ENCODE results near the gene FRRS1.

FRRS1 gene

DNA sequence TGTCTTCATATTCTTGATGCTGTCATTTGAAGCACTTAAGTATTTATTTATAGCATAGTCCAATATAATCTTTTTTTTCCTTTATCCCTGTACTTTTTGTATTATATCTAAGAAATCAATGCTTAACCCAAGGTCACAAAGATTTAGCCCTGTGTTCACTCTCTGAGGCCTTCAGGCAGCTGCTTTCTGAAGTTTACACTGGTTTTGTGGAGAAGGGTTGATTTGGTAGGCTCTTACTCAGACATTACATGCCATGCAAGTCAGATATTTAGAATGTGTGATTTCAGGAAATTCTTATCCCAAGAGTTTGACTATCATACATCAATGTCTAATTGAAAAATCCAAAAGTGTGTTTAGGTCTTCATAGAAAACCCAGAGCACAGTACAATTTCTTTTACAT lies 64.2 kb downstream of the FRRS1 start:
- peaks cover 0 to 1% (median 0%) of the 10 kb centered on the region in 5 experiments for H3K9me3 ChIP-seq (ENCODE audit: control extremely low read depth in 1 of 5, control insufficient read depth in 4 of 5, insufficient read depth in 2 of 5, low read depth in 1 of 5, low read length in 4 of 5)
- H3K36me3 ChIP-seq (ENCODE audit: control insufficient read depth in 4 of 4, insufficient read depth in 4 of 4, low read length in 3 of 4): no peaks in the 10 kb centered on the region
- no peak for DNase-seq
- no peaks in the 10 kb centered on the region for H3K27me3 ChIP-seq (replicated peaks in 2 of 5; ENCODE audit: control insufficient read depth in 4 of 5, insufficient read depth in 5 of 5, low read length in 4 of 5)
- H3K4me1 ChIP-seq (ENCODE audit: control extremely low read depth in 1 of 4, control insufficient read depth in 4 of 4, insufficient read depth in 4 of 4, low read length in 3 of 4): no peaks in the 10 kb centered on the region
- ChIA-PET CTCF (no interaction called here), POLR2A (no interaction called here)
- H3K27ac ChIP-seq (ENCODE audit: insufficient read depth in 1 of 2, low read depth in 1 of 2, low read length in 2 of 2, poor library complexity in 1 of 2, severe bottlenecking in 2 of 2): no peak overlapping the region
- H3K4me3 ChIP-seq (ENCODE audit: control insufficient read depth in 1 of 7, extremely low read depth in 1 of 7, insufficient read depth in 4 of 7, low read depth in 2 of 7, low read length in 6 of 7): no peak overlapping the region

DNA sequence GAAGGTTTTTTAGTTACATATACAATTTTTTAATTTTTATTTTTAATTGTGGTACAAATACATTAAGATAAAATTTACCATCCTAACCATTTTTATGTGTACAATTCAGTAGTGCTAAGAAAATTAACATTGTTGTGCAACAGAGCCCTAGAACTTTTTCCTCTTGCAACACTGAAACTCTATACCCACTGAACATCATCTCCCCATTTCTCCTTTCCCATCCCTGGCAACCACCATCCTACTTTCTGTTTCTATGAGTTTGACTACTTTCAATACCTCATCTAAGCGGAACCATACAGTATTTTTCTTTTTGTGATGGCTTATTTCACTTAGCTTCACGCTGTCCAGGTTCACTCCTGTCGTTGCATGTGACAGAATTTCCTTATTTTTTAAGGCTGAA lies 66.4 kb downstream of the FRRS1 start:
- H3K36me3 ChIP-seq (ENCODE audit: control insufficient read depth in 4 of 4, insufficient read depth in 4 of 4, low read length in 3 of 4): no peaks in the 10 kb centered on the region
- peaks cover 0 to 1% (median 0%) of the 10 kb centered on the region in 5 experiments for H3K9me3 ChIP-seq (ENCODE audit: control extremely low read depth in 1 of 5, control insufficient read depth in 4 of 5, insufficient read depth in 2 of 5, low read depth in 1 of 5, low read length in 4 of 5)
- no peak for DNase-seq
- H3K27me3 ChIP-seq (replicated peaks in 2 of 5; ENCODE audit: control insufficient read depth in 4 of 5, insufficient read depth in 5 of 5, low read length in 4 of 5): peaks cover 0 to 4% (median 0%) of the 10 kb centered on the region in 5 experiments
- ChIA-PET POLR2A (no interaction called here), CTCF (no interaction called here)
- H3K4me1 ChIP-seq (ENCODE audit: control extremely low read depth in 1 of 4, control insufficient read depth in 4 of 4, insufficient read depth in 4 of 4, low read length in 3 of 4): no peaks in the 10 kb centered on the region
- 100% methylated on average over 1 of the region's 3 CpGs for WGBS (ENCODE audit: insufficient coverage)
- no peak overlapping the region for H3K27ac ChIP-seq (ENCODE audit: insufficient read depth in 1 of 2, low read depth in 1 of 2, low read length in 2 of 2, poor library complexity in 1 of 2, severe bottlenecking in 2 of 2)
- H3K4me3 ChIP-seq (ENCODE audit: control insufficient read depth in 1 of 7, extremely low read depth in 1 of 7, insufficient read depth in 4 of 7, low read depth in 2 of 7, low read length in 6 of 7): no peak overlapping the region

DNA sequence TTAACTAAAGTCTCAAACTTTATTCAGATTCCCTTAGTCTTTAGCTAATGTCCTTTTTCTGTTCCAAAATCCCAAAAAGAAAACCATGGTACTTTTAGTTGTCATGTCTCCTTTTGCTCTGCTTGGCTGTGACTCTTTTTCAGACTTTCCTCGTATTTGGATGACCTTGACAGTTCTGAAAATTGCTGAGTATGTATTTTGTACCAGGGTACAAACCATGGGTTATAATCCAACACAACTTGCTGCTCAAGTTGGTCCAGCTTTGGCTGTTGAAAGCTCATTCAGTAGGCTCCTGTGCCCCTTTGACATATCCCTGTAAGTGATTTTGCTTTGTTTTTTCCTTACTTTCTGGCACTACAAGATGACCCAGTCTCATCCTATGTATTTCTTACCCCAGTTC lies 68.9 kb downstream of the FRRS1 start:
- ChIA-PET CTCF (interaction anchor here (0.6 to 1.2 kb wide), 2 partner anchors 14 to 513 kb away, joined by 3 read pairs; no protein-coding TSS in a partner anchor), POLR2A (no interaction called here)

DNA sequence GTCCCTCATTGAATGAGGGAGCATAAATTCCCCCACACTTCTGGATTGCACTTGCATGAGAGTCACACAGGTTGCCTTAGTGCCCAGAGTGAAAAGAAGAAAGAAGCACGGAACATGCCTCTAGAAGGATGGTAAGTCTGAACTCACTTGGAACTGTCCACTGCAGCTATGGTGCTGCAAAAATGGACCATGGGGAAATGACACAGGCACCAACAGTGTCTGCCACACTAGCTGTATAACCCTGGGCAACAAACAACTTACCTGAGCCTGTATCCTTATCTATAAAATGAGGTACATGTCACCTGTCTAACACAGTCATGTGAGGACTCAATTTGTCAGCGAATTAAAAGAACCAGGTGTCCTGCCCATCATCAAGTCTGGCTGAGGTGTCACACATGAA lies 69.8 kb downstream of the FRRS1 start:
- POLR2A ChIA-PET: no interaction called here

More for the DNA sequence above, 68.9 kb downstream of the FRRS1 start:
- Histone ChIP-seq H3K4me1 (ENCODE audit: control extremely low read depth in 1 of 4, control insufficient read depth in 4 of 4, insufficient read depth in 4 of 4, low read length in 3 of 4) (no peaks in the 10 kb centered on the region), H3K9me3 (ENCODE audit: control extremely low read depth in 1 of 5, control insufficient read depth in 4 of 5, insufficient read depth in 2 of 5, low read depth in 1 of 5, low read length in 4 of 5) (peaks cover 0 to 1% (median 0%) of the 10 kb centered on the region in 5 experiments), H3K36me3 (ENCODE audit: control insufficient read depth in 4 of 4, insufficient read depth in 4 of 4, low read length in 3 of 4) (no peaks in the 10 kb centered on the region), H3K27ac (ENCODE audit: insufficient read depth in 1 of 2, low read depth in 1 of 2, low read length in 2 of 2, poor library complexity in 1 of 2, severe bottlenecking in 2 of 2) (no peak overlapping the region), H3K27me3 (replicated peaks in 2 of 5; ENCODE audit: control insufficient read depth in 4 of 5, insufficient read depth in 5 of 5, low read length in 4 of 5) (peaks cover 0 to 4% (median 0%) of the 10 kb centered on the region in 5 experiments), H3K4me3 (ENCODE audit: control insufficient read depth in 1 of 7, extremely low read depth in 1 of 7, insufficient read depth in 4 of 7, low read depth in 2 of 7, low read length in 6 of 7) (no peak overlapping the region)
- 83% methylated on average over 1 of the region's 1 CpG for WGBS (ENCODE audit: insufficient coverage)
- DNase-seq: no peak

DNA sequence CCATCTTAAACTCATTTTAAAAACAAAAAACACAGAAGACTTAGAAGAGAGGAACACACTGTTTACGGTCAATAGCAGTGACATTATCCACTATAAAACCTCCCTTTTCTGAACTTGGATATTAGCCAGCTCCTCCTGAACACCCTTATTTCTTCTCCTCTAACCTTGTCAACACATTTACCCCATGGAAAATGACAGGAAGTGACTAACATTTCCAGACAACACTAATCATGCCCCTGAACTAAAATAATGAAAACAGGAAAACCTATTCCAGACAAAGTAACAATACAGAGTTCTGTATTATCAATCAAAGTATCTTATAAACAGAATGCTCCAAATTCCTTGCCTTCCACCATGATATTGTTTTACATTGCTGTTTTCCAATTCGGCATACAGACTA lies 75.3 kb downstream of the FRRS1 start:
- ChIA-PET POLR2A (interaction anchor here (0.6 kb wide), 1 partner anchor 739 kb away, joined by 3 read pairs; no protein-coding TSS in a partner anchor), CTCF (interaction anchor here (1.2 to 2.3 kb wide), 2 partner anchors 10 to 16 kb away, joined by 5 read pairs; no protein-coding TSS in a partner anchor)
- 92% methylated on average over 1 of the region's 2 CpGs for WGBS (ENCODE audit: insufficient coverage)
- no peak for DNase-seq
- no peaks in the 10 kb centered on the region for H3K36me3 ChIP-seq (ENCODE audit: control insufficient read depth in 4 of 4, insufficient read depth in 4 of 4, low read length in 3 of 4)
- no peak overlapping the region for H3K4me3 ChIP-seq (ENCODE audit: control insufficient read depth in 1 of 7, extremely low read depth in 1 of 7, insufficient read depth in 4 of 7, low read depth in 2 of 7, low read length in 6 of 7)
- no peaks in the 10 kb centered on the region for H3K27me3 ChIP-seq (replicated peaks in 2 of 5; ENCODE audit: control insufficient read depth in 4 of 5, insufficient read depth in 5 of 5, low read length in 4 of 5)
- H3K4me1 ChIP-seq (ENCODE audit: control extremely low read depth in 1 of 4, control insufficient read depth in 4 of 4, insufficient read depth in 4 of 4, low read length in 3 of 4): no peaks in the 10 kb centered on the region
- no peaks in the 10 kb centered on the region for H3K9me3 ChIP-seq (ENCODE audit: control extremely low read depth in 1 of 5, control insufficient read depth in 4 of 5, insufficient read depth in 2 of 5, low read depth in 1 of 5, low read length in 4 of 5)
- H3K27ac ChIP-seq (ENCODE audit: insufficient read depth in 1 of 2, low read depth in 1 of 2, low read length in 2 of 2, poor library complexity in 1 of 2, severe bottlenecking in 2 of 2): no peak overlapping the region

More for the DNA sequence above, 69.8 kb downstream of the FRRS1 start:
- CTCF ChIA-PET: interaction anchor here (2.0 kb wide), 1 partner anchor 11 kb away, joined by 7 read pairs; no protein-coding TSS in a partner anchor
- H3K4me3 ChIP-seq (ENCODE audit: control insufficient read depth in 1 of 7, extremely low read depth in 1 of 7, insufficient read depth in 4 of 7, low read depth in 2 of 7, low read length in 6 of 7): no peak overlapping the region
- no peak overlapping the region for H3K27ac ChIP-seq (ENCODE audit: insufficient read depth in 1 of 2, low read depth in 1 of 2, low read length in 2 of 2, poor library complexity in 1 of 2, severe bottlenecking in 2 of 2)
- H3K36me3 ChIP-seq (ENCODE audit: control insufficient read depth in 4 of 4, insufficient read depth in 4 of 4, low read length in 3 of 4): no peaks in the 10 kb centered on the region
- WGBS (ENCODE audit: insufficient coverage): 83% methylated on average over 1 of the region's 2 CpGs
- H3K27me3 ChIP-seq (replicated peaks in 2 of 5; ENCODE audit: control insufficient read depth in 4 of 5, insufficient read depth in 5 of 5, low read length in 4 of 5): peaks cover 0 to 4% (median 0%) of the 10 kb centered on the region in 5 experiments
- H3K9me3 ChIP-seq (ENCODE audit: control extremely low read depth in 1 of 5, control insufficient read depth in 4 of 5, insufficient read depth in 2 of 5, low read depth in 1 of 5, low read length in 4 of 5): peaks cover 0 to 1% (median 0%) of the 10 kb centered on the region in 5 experiments
- DNase-seq: no peak
- H3K4me1 ChIP-seq (ENCODE audit: control extremely low read depth in 1 of 4, control insufficient read depth in 4 of 4, insufficient read depth in 4 of 4, low read length in 3 of 4): no peaks in the 10 kb centered on the region

DNA sequence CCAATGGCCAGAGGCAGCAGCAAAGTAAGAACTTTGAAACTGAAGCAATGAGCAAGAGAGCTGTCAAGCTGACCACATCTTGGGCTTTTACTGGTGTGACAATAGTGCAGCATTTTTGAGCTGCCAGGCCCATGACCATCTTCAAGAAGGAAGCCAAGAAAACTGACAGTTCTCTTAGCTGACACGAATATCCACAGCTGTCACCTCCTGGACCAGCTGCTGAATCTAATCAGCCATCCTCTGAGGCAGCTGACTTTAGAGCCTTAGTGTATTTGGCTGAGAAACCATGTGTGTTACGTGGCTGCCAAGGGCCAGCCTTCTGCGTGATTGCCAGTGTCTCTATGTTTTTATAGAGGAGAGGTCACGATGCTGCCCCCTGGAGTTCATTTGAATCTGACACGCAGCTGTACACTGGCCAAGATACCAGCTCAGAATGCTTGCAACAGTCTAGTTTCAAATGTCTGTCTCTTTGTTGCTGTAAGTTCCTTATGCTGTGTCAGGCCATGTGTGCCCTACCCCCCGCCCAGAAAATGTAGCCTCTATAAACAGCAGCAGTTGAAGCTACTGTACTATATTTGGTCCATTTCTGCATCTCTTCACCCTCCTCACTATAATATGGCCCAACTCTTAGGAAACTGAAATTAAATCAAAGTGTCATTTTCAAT lies 80.8 kb downstream of the FRRS1 start:
- no peak overlapping the region for H3K4me3 ChIP-seq (ENCODE audit: control insufficient read depth in 1 of 7, extremely low read depth in 1 of 7, insufficient read depth in 4 of 7, low read depth in 2 of 7, low read length in 6 of 7)
- H3K27ac ChIP-seq (ENCODE audit: insufficient read depth in 1 of 2, low read depth in 1 of 2, low read length in 2 of 2, poor library complexity in 1 of 2, severe bottlenecking in 2 of 2): no peak overlapping the region
- ChIA-PET CTCF (interaction anchor here (0.6 to 2.2 kb wide), 4 partner anchors 10 to 41 kb away, joined by 3 to 7 read pairs (median 5); no protein-coding TSS in a partner anchor), POLR2A (no interaction called here)
- H3K4me1 ChIP-seq (ENCODE audit: control extremely low read depth in 1 of 4, control insufficient read depth in 4 of 4, insufficient read depth in 4 of 4, low read length in 3 of 4): no peaks in the 10 kb centered on the region
- no peaks in the 10 kb centered on the region for H3K9me3 ChIP-seq (ENCODE audit: control extremely low read depth in 1 of 5, control insufficient read depth in 4 of 5, insufficient read depth in 2 of 5, low read depth in 1 of 5, low read length in 4 of 5)
- H3K27me3 ChIP-seq (replicated peaks in 2 of 5; ENCODE audit: control insufficient read depth in 4 of 5, insufficient read depth in 5 of 5, low read length in 4 of 5): no peaks in the 10 kb centered on the region
- H3K36me3 ChIP-seq (ENCODE audit: control insufficient read depth in 4 of 4, insufficient read depth in 4 of 4, low read length in 3 of 4): no peaks in the 10 kb centered on the region
- 74% methylated on average over 4 of the region's 6 CpGs for WGBS (ENCODE audit: insufficient coverage)
- DNase-seq: peak; percentile 20 to 53 (median 47)

DNA sequence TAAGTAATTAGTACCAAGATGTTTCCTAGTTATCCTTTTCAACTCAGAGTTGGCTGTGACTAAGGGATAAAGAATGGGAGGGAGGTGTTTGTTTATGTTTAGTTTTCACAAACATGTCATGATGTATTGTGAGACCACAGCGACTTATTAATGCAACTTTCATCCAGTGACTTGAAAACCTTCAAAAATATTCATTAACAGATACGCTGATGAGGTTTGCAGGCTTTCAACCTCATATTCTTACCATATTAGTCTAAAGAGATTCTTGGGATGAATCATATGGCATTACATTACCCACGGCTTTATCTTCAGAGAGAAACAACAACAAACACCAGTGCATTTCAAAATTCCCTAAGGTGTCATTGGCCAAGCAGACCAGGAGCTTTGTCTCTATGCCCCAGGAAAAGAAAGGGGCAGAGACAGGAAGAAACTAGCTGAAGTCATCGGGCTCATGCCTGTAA lies 84.1 kb downstream of the FRRS1 start:
- Histone ChIP-seq H3K4me1 (ENCODE audit: control extremely low read depth in 1 of 4, control insufficient read depth in 4 of 4, insufficient read depth in 4 of 4, low read length in 3 of 4) (no peaks in the 10 kb centered on the region), H3K27me3 (replicated peaks in 2 of 5; ENCODE audit: control insufficient read depth in 4 of 5, insufficient read depth in 5 of 5, low read length in 4 of 5) (no peaks in the 10 kb centered on the region), H3K36me3 (ENCODE audit: control insufficient read depth in 4 of 4, insufficient read depth in 4 of 4, low read length in 3 of 4) (no peaks in the 10 kb centered on the region), H3K27ac (ENCODE audit: insufficient read depth in 1 of 2, low read depth in 1 of 2, low read length in 2 of 2, poor library complexity in 1 of 2, severe bottlenecking in 2 of 2) (no peak overlapping the region), H3K9me3 (ENCODE audit: control extremely low read depth in 1 of 5, control insufficient read depth in 4 of 5, insufficient read depth in 2 of 5, low read depth in 1 of 5, low read length in 4 of 5) (no peaks in the 10 kb centered on the region), H3K4me3 (ENCODE audit: control insufficient read depth in 1 of 7, extremely low read depth in 1 of 7, insufficient read depth in 4 of 7, low read depth in 2 of 7, low read length in 6 of 7) (no peak overlapping the region)
- CTCF ChIA-PET: interaction anchor here (1.6 kb wide), 1 partner anchor 10 kb away, joined by 5 read pairs; no protein-coding TSS in a partner anchor
- no peak for DNase-seq
- POLR2A ChIA-PET: no interaction called here
- WGBS (ENCODE audit: insufficient coverage): 100% methylated on average over 1 of the region's 4 CpGs
